ENCODE results near the gene CTRL. TPM values are rescaled to one million over a fixed set of nuclear protein-coding genes. Genes with fewer than 3 reads are reported as not detected.
A peak's percentile ranks its signal among the peaks of the same experiment; 100 is the strongest.

Gene CTRL
- total RNA-seq, 2 donors from 2014 or later, result 0.54 to 2.5 TPM

DNA sequence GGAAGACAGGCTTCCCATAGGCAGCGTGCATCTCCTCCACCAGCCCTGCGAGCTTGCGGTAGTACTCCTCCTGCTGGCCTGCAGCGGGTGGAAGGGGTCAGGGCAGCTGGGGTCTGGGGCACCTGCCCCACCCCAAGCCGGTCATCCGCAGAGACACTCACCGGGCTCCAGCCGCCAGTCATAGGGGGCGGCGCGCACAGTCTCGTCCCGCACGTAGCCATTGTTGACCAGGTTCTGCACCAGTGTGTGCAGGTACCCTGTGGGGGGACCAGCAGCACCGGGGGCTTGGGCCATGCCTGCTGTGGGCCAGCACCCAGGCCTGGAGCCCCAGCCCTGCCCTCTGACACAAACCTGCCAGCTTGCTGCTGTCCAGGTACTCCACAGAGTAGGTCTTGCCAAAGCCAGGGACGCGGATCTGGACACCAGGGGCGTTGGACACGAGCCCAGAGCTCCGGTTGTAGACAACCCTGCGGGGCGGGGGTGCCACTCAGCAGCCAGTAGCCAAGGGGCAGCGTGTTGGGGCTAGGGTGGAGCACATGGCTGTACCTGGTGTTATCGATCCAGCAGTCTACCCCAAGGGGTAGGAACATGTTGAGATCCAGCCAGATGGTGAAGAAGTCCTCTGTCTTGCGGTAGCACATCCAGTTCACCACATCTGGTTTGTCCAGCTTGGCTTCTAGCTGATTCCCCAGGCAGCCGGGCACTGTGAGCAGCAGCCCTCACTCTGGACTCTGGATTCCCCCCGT lies 11.0 kb upstream of the CTRL start:
- Histone ChIP-seq H3K9me3 (no peaks in the 10 kb centered on the region), H3K4me3 (no peak overlapping the region), H3K27me3 (replicated peaks; ENCODE audit: insufficient read depth) (no peaks in the 10 kb centered on the region), H3K27ac (peak overlapping the region; percentile 84 to 90), H3K4me1 (ENCODE audit: control insufficient read depth in 1 of 2, low read depth in 2 of 2) (peaks cover 12 to 20% of the 10 kb centered on the region in 2 donors), H3K36me3 (peaks cover 59% of the 10 kb centered on the region)
- no peak for ATAC-seq (ENCODE audit: insufficient number of reproducible peaks, low FRiP score, low read depth)
- TF ChIP-seq, protein P1, sequence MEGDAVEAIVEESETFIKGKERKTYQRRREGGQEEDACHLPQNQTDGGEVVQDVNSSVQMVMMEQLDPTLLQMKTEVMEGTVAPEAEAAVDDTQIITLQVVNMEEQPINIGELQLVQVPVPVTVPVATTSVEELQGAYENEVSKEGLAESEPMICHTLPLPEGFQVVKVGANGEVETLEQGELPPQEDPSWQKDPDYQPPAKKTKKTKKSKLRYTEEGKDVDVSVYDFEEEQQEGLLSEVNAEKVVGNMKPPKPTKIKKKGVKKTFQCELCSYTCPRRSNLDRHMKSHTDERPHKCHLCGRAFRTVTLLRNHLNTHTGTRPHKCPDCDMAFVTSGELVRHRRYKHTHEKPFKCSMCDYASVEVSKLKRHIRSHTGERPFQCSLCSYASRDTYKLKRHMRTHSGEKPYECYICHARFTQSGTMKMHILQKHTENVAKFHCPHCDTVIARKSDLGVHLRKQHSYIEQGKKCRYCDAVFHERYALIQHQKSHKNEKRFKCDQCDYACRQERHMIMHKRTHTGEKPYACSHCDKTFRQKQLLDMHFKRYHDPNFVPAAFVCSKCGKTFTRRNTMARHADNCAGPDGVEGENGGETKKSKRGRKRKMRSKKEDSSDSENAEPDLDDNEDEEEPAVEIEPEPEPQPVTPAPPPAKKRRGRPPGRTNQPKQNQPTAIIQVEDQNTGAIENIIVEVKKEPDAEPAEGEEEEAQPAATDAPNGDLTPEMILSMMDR (IDR thresholded peaks at IDR 0.05), result no peak
- DNase-seq (ENCODE audit: low spot score), result no peak

GRCh38 chr16:67942200-67942509 lies 10.5 kb upstream of the CTRL start:
- H3K4me3 ChIP-seq, result no peak overlapping the region
- H3K27me3 ChIP-seq (replicated peaks; ENCODE audit: insufficient read depth), result no peaks in the 10 kb centered on the region
- H3K4me1 ChIP-seq (ENCODE audit: control insufficient read depth in 1 of 2, low read depth in 2 of 2), result peaks cover 16 to 24% of the 10 kb centered on the region in 2 donors
- H3K36me3 ChIP-seq, result peaks cover 54% of the 10 kb centered on the region
- no peak for DNase-seq (ENCODE audit: low spot score)
- ATAC-seq (ENCODE audit: insufficient number of reproducible peaks, low FRiP score, low read depth), result no peak
- TF ChIP-seq, protein P1 (IDR thresholded peaks at IDR 0.05), result peak; percentile 49
- H3K9me3 ChIP-seq, result no peaks in the 10 kb centered on the region
- no peak overlapping the region for H3K27ac ChIP-seq

- no peak for DNase-seq (ENCODE audit: low spot score)
- Histone ChIP-seq H3K4me1 (ENCODE audit: control insufficient read depth in 1 of 2, low read depth in 2 of 2) (peaks cover 20 to 28% of the 10 kb centered on the region in 2 donors), H3K27ac (peak overlapping the region in 1 of 2 donors; percentile 30), H3K9me3 (no peaks in the 10 kb centered on the region), H3K4me3 (no peak overlapping the region), H3K27me3 (replicated peaks; ENCODE audit: insufficient read depth) (no peaks in the 10 kb centered on the region), H3K36me3 (peaks cover 49% of the 10 kb centered on the region)
- ATAC-seq (ENCODE audit: insufficient number of reproducible peaks, low FRiP score, low read depth), result no peak
- TF ChIP-seq, protein P1 (IDR thresholded peaks at IDR 0.05), result no peak
These were observed 10.0 kb upstream of the CTRL start for GRCh38 chr16:67941469-67942199.

- DNase-seq (ENCODE audit: low spot score) (no peak), ATAC-seq (ENCODE audit: insufficient number of reproducible peaks, low FRiP score, low read depth) (no peak)
- H3K27me3 ChIP-seq (replicated peaks; ENCODE audit: insufficient read depth), result no peaks in the 10 kb centered on the region
- H3K27ac ChIP-seq, result no peak overlapping the region
- TF ChIP-seq, protein P1 (IDR thresholded peaks at IDR 0.05), result no peak
- H3K9me3 ChIP-seq, result no peaks in the 10 kb centered on the region
- peaks cover 38% of the 10 kb centered on the region for H3K36me3 ChIP-seq
- no peak overlapping the region for H3K4me3 ChIP-seq
- peaks cover 20 to 28% of the 10 kb centered on the region in 2 donors for H3K4me1 ChIP-seq (ENCODE audit: control insufficient read depth in 1 of 2, low read depth in 2 of 2)
These were observed 8.9 kb upstream of the CTRL start for GRCh38 chr16:67940446-67941089.

Data from thoracic aorta (tissue), 2 donors.